ENCODE data around the gene NCAPG2. TPM values are rescaled to one million over a fixed set of nuclear protein-coding genes. Genes with fewer than 3 reads are reported as not detected.

NCAPG2 gene
- total and polyA plus RNA-seq, 2 of the 13 experiments (the other 11 are each of a cell fraction or from before 2014, with no cell fraction given): 15.1 to 30.7 TPM

DNA sequence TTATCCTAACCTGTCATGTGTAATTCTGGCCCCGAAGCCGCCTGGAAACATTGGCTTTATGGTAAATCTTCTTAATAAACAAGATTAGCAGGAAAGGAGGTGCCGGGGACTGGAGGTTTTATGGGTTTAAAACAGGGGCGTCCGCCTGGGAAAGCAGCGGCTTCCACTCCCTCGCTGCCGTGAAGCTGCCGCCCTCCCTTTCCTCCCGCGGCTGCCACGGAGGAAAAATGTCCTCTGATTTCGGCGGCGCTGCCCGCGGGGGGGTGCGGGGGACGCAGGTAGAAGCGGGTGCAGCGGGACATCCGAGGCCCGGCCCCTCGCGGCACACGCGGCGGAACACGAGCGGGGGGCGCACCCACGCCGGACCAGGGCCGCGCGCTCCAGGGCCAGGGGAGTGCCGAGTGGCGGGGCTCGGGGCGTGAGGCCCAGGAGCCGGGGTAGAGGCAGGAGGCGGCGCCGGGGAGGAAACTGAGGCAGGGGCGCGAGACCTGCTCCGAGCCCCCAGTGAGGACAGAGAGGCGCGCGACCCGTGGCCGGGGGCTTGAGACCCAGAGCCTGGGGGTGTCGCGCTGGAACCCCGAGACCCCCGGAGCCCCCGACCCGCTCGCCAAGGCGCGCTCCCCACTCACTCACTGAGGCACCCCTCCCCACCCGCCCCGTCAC is 118.0 kb downstream of the NCAPG2 start (continued):
- TF ChIP-seq, protein P1, sequence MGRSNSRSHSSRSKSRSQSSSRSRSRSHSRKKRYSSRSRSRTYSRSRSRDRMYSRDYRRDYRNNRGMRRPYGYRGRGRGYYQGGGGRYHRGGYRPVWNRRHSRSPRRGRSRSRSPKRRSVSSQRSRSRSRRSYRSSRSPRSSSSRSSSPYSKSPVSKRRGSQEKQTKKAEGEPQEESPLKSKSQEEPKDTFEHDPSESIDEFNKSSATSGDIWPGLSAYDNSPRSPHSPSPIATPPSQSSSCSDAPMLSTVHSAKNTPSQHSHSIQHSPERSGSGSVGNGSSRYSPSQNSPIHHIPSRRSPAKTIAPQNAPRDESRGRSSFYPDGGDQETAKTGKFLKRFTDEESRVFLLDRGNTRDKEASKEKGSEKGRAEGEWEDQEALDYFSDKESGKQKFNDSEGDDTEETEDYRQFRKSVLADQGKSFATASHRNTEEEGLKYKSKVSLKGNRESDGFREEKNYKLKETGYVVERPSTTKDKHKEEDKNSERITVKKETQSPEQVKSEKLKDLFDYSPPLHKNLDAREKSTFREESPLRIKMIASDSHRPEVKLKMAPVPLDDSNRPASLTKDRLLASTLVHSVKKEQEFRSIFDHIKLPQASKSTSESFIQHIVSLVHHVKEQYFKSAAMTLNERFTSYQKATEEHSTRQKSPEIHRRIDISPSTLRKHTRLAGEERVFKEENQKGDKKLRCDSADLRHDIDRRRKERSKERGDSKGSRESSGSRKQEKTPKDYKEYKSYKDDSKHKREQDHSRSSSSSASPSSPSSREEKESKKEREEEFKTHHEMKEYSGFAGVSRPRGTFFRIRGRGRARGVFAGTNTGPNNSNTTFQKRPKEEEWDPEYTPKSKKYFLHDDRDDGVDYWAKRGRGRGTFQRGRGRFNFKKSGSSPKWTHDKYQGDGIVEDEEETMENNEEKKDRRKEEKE (IDR thresholded peaks at IDR 0.05): no peak
- TF ChIP-seq ZNF383 (CRISPR knock-in tag; IDR thresholded peaks at IDR 0.05; ENCODE audit: borderline replicate concordance) (no peak), ZNF709 (CRISPR knock-in tag; IDR thresholded peaks at IDR 0.05) (peak; percentile 57; the same call in 1 of the 2 replicates), TARDBP (CRISPR knock-in tag; IDR thresholded peaks at IDR 0.05) (no peak), AGO2 (optimal IDR thresholded peaks at IDR 0.05; ENCODE audit: low read depth, low read length) (no peak), ZNF34 (CRISPR knock-in tag; IDR thresholded peaks at IDR 0.05; ENCODE audit: borderline replicate concordance) (no peak), ARNTL (CRISPR knock-in tag; IDR thresholded peaks at IDR 0.05) (0 out of 2 replicates have a peak, but pooled peaks have one; percentile 42), ZNF468 (CRISPR knock-in tag; IDR thresholded peaks at IDR 0.05) (no peak), ZNF333 (CRISPR knock-in tag; IDR thresholded peaks at IDR 0.05; ENCODE audit: borderline replicate concordance) (no peak), ZMYM4 (CRISPR knock-in tag; IDR thresholded peaks at IDR 0.05) (no peak)
- TF ChIP-seq, protein P2, sequence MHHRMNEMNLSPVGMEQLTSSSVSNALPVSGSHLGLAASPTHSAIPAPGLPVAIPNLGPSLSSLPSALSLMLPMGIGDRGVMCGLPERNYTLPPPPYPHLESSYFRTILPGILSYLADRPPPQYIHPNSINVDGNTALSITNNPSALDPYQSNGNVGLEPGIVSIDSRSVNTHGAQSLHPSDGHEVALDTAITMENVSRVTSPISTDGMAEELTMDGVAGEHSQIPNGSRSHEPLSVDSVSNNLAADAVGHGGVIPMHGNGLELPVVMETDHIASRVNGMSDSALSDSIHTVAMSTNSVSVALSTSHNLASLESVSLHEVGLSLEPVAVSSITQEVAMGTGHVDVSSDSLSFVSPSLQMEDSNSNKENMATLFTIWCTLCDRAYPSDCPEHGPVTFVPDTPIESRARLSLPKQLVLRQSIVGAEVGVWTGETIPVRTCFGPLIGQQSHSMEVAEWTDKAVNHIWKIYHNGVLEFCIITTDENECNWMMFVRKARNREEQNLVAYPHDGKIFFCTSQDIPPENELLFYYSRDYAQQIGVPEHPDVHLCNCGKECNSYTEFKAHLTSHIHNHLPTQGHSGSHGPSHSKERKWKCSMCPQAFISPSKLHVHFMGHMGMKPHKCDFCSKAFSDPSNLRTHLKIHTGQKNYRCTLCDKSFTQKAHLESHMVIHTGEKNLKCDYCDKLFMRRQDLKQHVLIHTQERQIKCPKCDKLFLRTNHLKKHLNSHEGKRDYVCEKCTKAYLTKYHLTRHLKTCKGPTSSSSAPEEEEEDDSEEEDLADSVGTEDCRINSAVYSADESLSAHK (CRISPR knock-in tag; IDR thresholded peaks at IDR 0.05; ENCODE audit: borderline replicate concordance): no peak
- TF ChIP-seq, protein P3, sequence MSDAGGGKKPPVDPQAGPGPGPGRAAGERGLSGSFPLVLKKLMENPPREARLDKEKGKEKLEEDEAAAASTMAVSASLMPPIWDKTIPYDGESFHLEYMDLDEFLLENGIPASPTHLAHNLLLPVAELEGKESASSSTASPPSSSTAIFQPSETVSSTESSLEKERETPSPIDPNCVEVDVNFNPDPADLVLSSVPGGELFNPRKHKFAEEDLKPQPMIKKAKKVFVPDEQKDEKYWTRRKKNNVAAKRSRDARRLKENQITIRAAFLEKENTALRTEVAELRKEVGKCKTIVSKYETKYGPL (CRISPR knock-in tag; IDR thresholded peaks at IDR 0.05): no peak
- TF ChIP-seq, protein P4, sequence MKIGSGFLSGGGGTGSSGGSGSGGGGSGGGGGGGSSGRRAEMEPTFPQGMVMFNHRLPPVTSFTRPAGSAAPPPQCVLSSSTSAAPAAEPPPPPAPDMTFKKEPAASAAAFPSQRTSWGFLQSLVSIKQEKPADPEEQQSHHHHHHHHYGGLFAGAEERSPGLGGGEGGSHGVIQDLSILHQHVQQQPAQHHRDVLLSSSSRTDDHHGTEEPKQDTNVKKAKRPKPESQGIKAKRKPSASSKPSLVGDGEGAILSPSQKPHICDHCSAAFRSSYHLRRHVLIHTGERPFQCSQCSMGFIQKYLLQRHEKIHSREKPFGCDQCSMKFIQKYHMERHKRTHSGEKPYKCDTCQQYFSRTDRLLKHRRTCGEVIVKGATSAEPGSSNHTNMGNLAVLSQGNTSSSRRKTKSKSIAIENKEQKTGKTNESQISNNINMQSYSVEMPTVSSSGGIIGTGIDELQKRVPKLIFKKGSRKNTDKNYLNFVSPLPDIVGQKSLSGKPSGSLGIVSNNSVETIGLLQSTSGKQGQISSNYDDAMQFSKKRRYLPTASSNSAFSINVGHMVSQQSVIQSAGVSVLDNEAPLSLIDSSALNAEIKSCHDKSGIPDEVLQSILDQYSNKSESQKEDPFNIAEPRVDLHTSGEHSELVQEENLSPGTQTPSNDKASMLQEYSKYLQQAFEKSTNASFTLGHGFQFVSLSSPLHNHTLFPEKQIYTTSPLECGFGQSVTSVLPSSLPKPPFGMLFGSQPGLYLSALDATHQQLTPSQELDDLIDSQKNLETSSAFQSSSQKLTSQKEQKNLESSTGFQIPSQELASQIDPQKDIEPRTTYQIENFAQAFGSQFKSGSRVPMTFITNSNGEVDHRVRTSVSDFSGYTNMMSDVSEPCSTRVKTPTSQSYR (CRISPR knock-in tag; IDR thresholded peaks at IDR 0.05; ENCODE audit: borderline replicate concordance): no peak
- TF ChIP-seq, protein P5, sequence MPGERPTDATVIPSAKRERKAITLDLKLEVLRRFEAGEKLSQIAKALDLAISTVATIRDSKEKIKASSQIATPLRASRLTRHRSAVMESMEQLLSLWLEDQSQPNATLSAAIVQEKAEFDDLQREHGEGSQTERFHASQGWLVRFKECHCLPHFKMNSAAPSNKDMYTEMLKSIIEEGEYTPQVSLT (CRISPR knock-in tag; IDR thresholded peaks at IDR 0.05; ENCODE audit: borderline replicate concordance, low read depth): no peak
- TF ChIP-seq, protein P6, sequence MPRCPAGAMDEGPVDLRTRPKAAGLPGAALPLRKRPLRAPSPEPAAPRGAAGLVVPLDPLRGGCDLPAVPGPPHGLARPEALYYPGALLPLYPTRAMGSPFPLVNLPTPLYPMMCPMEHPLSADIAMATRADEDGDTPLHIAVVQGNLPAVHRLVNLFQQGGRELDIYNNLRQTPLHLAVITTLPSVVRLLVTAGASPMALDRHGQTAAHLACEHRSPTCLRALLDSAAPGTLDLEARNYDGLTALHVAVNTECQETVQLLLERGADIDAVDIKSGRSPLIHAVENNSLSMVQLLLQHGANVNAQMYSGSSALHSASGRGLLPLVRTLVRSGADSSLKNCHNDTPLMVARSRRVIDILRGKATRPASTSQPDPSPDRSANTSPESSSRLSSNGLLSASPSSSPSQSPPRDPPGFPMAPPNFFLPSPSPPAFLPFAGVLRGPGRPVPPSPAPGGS (CRISPR knock-in tag; IDR thresholded peaks at IDR 0.05): no peak

Data from HepG2 (cell line).